Measurements from ENCODE around the gene CRNN.

Gene CRNN

GRCh38 chr1:152413909-152414308 lies at the start of gene CRNN:
CRNN (minus strand) TSS chr1:152414263; CDS start chr1:152412233, 2,030 bp downstream.
- DNase-seq (ENCODE audit: low spot score): no peak

GRCh38 chr1:152462636-152463035 lies 48.6 kb upstream of the CRNN start:
- DNase-seq (ENCODE audit: low spot score): no peak

GRCh38 chr1:152461544-152461943 lies 47.5 kb upstream of the CRNN start:
- peak; percentile 60 for DNase-seq (ENCODE audit: low spot score)

GRCh38 chr1:152460529-152460899 lies 46.5 kb upstream of the CRNN start:
- no peak for DNase-seq (ENCODE audit: low spot score)

GRCh38 chr1:152459596-152460528 lies 45.8 kb upstream of the CRNN start:
- peak; percentile 78 for DNase-seq (ENCODE audit: low spot score)

- DNase-seq (ENCODE audit: low spot score): peak; percentile 87
Observed at GRCh38 chr1:152458384-152459185, 44.5 kb upstream of the CRNN start.

- DNase-seq (ENCODE audit: low spot score): no peak
Observed at GRCh38 chr1:152457561-152457960, 43.5 kb upstream of the CRNN start.

GRCh38 chr1:152457071-152457470 lies 43.0 kb upstream of the CRNN start:
- DNase-seq (ENCODE audit: low spot score): no peak

- no peak for DNase-seq (ENCODE audit: low spot score)
Observed at GRCh38 chr1:152451254-152451653, 37.2 kb upstream of the CRNN start.

- DNase-seq (ENCODE audit: low spot score): no peak
Observed at GRCh38 chr1:152449661-152450060, 35.6 kb upstream of the CRNN start.

GRCh38 chr1:152448496-152448895 lies 34.4 kb upstream of the CRNN start:
- no peak for DNase-seq (ENCODE audit: low spot score)

- DNase-seq (ENCODE audit: low spot score): no peak
Observed at GRCh38 chr1:152448095-152448494, 34.0 kb upstream of the CRNN start.

GRCh38 chr1:152447484-152447883 lies 33.4 kb upstream of the CRNN start:
- no peak for DNase-seq (ENCODE audit: low spot score)

- DNase-seq (ENCODE audit: low spot score): no peak
Observed at GRCh38 chr1:152444045-152444444, 30.0 kb upstream of the CRNN start.

- no peak for DNase-seq (ENCODE audit: low spot score)
Observed at GRCh38 chr1:152442765-152443164, 28.7 kb upstream of the CRNN start.

GRCh38 chr1:152442301-152442700 lies 28.2 kb upstream of the CRNN start:
- no peak for DNase-seq (ENCODE audit: low spot score)

- no peak for DNase-seq (ENCODE audit: low spot score)
Observed at GRCh38 chr1:152441756-152442155, 27.7 kb upstream of the CRNN start.

GRCh38 chr1:152440635-152441471 lies 26.8 kb upstream of the CRNN start:
- peak; percentile 83 for DNase-seq (ENCODE audit: low spot score)

- no peak for DNase-seq (ENCODE audit: low spot score)
Observed at GRCh38 chr1:152436593-152437496, 22.8 kb upstream of the CRNN start.

- no peak for DNase-seq (ENCODE audit: low spot score)
Observed at GRCh38 chr1:152427458-152427857, 13.4 kb upstream of the CRNN start.

- no peak for DNase-seq (ENCODE audit: low spot score)
Observed at GRCh38 chr1:152426731-152427130, 12.7 kb upstream of the CRNN start.

All from Ammon's horn (tissue), 1 donor.